MM.1S (cell line): ENCODE measurements around the gene TMEM221.

Experiments used
- DNase-seq: peaks from one replicate; pipeline ENCODE4 v3.0.0-alpha.2; 2015
- H2AFZ ChIP-seq: fragments of 300-600 bp; sonication (generic); 2 replicates; pipeline ENCODE4 v1.6.0; 2016; ENCODE audit warnings: antibody characterized with exemption, low read length
- H3F3A ChIP-seq: fragments of 300-600 bp; sonication (generic); 2 replicates; pipeline ENCODE4 v1.6.1; 2016; ENCODE audit warnings: mild to moderate bottlenecking, antibody characterized with exemption, low read length, moderate library complexity, mixed read lengths; ENCODE audit not compliant: insufficient read depth
- H3K27ac ChIP-seq: fragments of 300-600 bp; sonication (generic); 2 replicates; pipeline ENCODE4 v1.5.1; 2016; ENCODE audit warnings: mild to moderate bottlenecking, low read length
- H3K27me3 ChIP-seq: fragments of 300-600 bp; sonication (generic); replicated peaks from 2 replicates; pipeline ENCODE4 v1.6.0; 2016; ENCODE audit warnings: low read length; ENCODE audit not compliant: insufficient read depth
- H3K36me3 ChIP-seq: fragments of 300-600 bp; sonication (generic); replicated peaks from 2 replicates; pipeline ENCODE4 v1.6.1; 2016; ENCODE audit warnings: mild to moderate bottlenecking, low read length, mixed read lengths; ENCODE audit not compliant: insufficient read depth
- H3K4me1 ChIP-seq: fragments of 300-600 bp; sonication (generic); 2 replicates; pipeline ENCODE4 v1.6.1; 2016; ENCODE audit warnings: low read length, mixed read lengths
- H3K4me2 ChIP-seq: fragments of 300-600 bp; sonication (generic); 2 replicates; pipeline ENCODE4 v1.6.0; 2016; ENCODE audit warnings: low read depth, low read length
- H3K4me3 ChIP-seq: fragments of 300-600 bp; sonication (generic); 2 replicates; pipeline ENCODE4 v1.5.1; 2016; ENCODE audit warnings: low read length, mixed read lengths
- H3K79me2 ChIP-seq: fragments of 300-600 bp; sonication (generic); 2 replicates; pipeline ENCODE4 v1.6.1; 2016; ENCODE audit warnings: mixed run types, low read length, mixed read lengths
- H3K9ac ChIP-seq: fragments of 300-600 bp; sonication (generic); 2 replicates; pipeline ENCODE4 v1.6.1; 2016; ENCODE audit warnings: low read length, mixed read lengths
- H3K9me2 ChIP-seq: fragments of 300-600 bp; sonication (generic); replicated peaks from 2 replicates; pipeline ENCODE4 v1.6.1; 2016; ENCODE audit warnings: mild to moderate bottlenecking, low read length, mixed read lengths; ENCODE audit not compliant: insufficient read depth
- H3K9me3 ChIP-seq: fragments of 300-600 bp; sonication (generic); replicated peaks from 2 replicates; pipeline ENCODE4 v1.6.1; 2016; ENCODE audit warnings: mild to moderate bottlenecking, low read length, mixed read lengths; ENCODE audit not compliant: insufficient read depth
- H4K20me1 ChIP-seq: fragments of 300-600 bp; sonication (generic); 2 replicates; pipeline ENCODE4 v1.6.1; 2016; ENCODE audit warnings: mild to moderate bottlenecking, low read length, moderate library complexity, mixed read lengths; ENCODE audit not compliant: insufficient read depth
- EZH2 ChIP-seq: fragments of 300-600 bp; sonication (generic); optimal IDR thresholded peaks from 2 replicates; pipeline ENCODE3; 2017; ENCODE audit warnings: low read depth, mild to moderate bottlenecking, antibody characterized with exemption, low read length, mixed read lengths
- EZH2phosphoT487 ChIP-seq: fragments of 300-600 bp; sonication (generic); IDR thresholded peaks from 2 replicates; pipeline ENCODE4 v1.6.1; 2018; ENCODE audit warnings: antibody characterized with exemption, low read length
- TF ChIP-seq, protein P1 (sequence below): fragments of 300-600 bp; sonication (generic); IDR thresholded peaks from 2 replicates; pipeline ENCODE4 v1.5.1; 2016; ENCODE audit warnings: antibody characterized with exemption, low read length, mixed read lengths

Gene TMEM221

DNA sequence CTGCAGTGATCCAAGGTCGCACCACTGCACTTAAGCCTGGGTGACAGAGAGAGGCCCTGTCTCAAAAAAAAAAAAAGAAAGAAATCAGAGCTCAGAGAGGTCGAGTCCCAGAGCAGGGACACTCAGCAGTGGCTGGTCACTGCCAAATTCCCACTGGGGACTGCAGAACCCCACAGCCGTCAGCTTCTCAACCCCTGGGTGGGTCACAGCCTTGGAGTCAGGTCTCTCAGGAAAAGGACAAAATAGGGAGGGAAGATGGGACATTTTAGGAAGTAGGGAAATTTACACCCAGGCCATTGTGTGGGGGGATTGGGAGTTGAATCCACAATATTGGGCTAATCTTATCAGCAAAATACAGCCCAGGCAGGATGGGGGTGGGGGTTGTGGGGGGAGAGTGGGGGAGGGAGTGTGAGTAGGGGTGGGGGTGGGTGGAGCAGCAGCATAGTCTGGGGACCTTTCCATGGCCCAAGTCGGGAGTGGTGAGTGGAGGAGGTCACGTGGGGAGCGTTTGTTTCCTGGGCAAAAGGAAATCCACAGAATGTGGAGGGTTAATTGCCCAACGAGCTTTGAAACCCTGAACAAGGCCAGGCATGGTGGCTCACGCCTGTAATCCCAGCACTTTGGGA lies 49.5 kb downstream of the TMEM221 start:
- Histone ChIP-seq H3K9me3 (no peaks in the 10 kb centered on the region), H3F3A (peaks cover 4% of the 10 kb centered on the region; the same call in 1 of the 2 replicates), H4K20me1 (no peaks in the 10 kb centered on the region), H2AFZ (no peak overlapping the region), H3K9ac (no peak overlapping the region), H3K36me3 (peaks cover 3% of the 10 kb centered on the region; the same call in 1 of the 2 replicates), H3K4me3 (no peak overlapping the region), H3K9me2 (no peaks in the 10 kb centered on the region), H3K27ac (no peak overlapping the region), H3K79me2 (peaks cover 16% of the 10 kb centered on the region), H3K27me3 (no peaks in the 10 kb centered on the region), H3K4me1 (no peaks in the 10 kb centered on the region), H3K4me2 (no peak overlapping the region)
- no peak for DNase-seq
- TF ChIP-seq, protein P1, sequence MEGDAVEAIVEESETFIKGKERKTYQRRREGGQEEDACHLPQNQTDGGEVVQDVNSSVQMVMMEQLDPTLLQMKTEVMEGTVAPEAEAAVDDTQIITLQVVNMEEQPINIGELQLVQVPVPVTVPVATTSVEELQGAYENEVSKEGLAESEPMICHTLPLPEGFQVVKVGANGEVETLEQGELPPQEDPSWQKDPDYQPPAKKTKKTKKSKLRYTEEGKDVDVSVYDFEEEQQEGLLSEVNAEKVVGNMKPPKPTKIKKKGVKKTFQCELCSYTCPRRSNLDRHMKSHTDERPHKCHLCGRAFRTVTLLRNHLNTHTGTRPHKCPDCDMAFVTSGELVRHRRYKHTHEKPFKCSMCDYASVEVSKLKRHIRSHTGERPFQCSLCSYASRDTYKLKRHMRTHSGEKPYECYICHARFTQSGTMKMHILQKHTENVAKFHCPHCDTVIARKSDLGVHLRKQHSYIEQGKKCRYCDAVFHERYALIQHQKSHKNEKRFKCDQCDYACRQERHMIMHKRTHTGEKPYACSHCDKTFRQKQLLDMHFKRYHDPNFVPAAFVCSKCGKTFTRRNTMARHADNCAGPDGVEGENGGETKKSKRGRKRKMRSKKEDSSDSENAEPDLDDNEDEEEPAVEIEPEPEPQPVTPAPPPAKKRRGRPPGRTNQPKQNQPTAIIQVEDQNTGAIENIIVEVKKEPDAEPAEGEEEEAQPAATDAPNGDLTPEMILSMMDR: no peak
- no peak for TF ChIP-seq EZH2
- no peak for TF ChIP-seq EZH2phosphoT487

GRCh38 chr19:17394891-17395415 lies 53.5 kb downstream of the TMEM221 start:
- DNase-seq: no peak
- Histone ChIP-seq H3K27me3 (peaks cover 3% of the 10 kb centered on the region), H3F3A (peaks cover 24% of the 10 kb centered on the region), H3K4me2 (no peak overlapping the region), H4K20me1 (no peaks in the 10 kb centered on the region), H3K9ac (no peak overlapping the region), H3K9me3 (no peaks in the 10 kb centered on the region), H2AFZ (no peak overlapping the region), H3K36me3 (no peaks in the 10 kb centered on the region), H3K79me2 (no peaks in the 10 kb centered on the region), H3K27ac (no peak overlapping the region), H3K4me1 (peaks cover 7% of the 10 kb centered on the region; the same call in 1 of the 2 replicates), H3K4me3 (no peak overlapping the region), H3K9me2 (no peaks in the 10 kb centered on the region)
- no peak for TF ChIP-seq EZH2
- no peak for TF ChIP-seq EZH2phosphoT487
- TF ChIP-seq, protein P1: peak; percentile 36

DNA sequence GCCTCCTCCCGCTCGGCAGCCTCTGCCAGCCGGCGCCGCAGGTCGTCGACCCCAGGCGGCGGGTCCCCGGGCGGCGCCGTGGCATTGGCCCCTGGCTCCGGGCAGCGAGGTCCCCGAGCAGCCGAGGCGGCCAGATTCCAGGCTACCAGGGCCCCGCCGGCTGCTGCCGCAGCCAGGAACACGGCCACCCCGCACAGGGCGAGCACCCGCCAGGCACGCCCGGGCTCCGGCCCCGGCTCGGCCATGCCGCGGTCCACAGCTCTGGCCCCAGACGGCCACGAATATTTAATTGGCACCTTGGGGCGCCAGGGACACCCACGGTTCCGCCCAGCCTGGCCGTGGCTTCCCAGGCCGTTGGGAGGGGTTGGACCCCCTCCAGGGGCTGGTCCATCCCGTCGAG lies 54.6 kb downstream of the TMEM221 start, which contains the start of gene CCDC194:
Gene CCDC194, minus strand, starts transcription at position 283 of the 400 bp plus-strand sequence. Its CDS starts 38 bp downstream, at position 245.
- H3K4me1 ChIP-seq: peaks cover 7% of the 10 kb centered on the region; the same call in 1 of the 2 replicates
- no peaks in the 10 kb centered on the region for H3K9me2 ChIP-seq
- H3K27me3 ChIP-seq: peaks cover 13% of the 10 kb centered on the region
- H3K9ac ChIP-seq: no peak within 1 kb of the TSS
- TF ChIP-seq, protein P1: no peak
- TF ChIP-seq EZH2phosphoT487 (no peak), EZH2 (no peak)
- H3K36me3 ChIP-seq: no peaks in the 10 kb centered on the region
- H3K4me2 ChIP-seq: no peak within 1 kb of the TSS
- no peak within 1 kb of the TSS for H3K27ac ChIP-seq
- H3K4me3 ChIP-seq: no peak within 1 kb of the TSS
- no peak within 1 kb of the TSS for H2AFZ ChIP-seq
- peaks cover 28% of the 10 kb centered on the region for H3F3A ChIP-seq
- no peaks in the 10 kb centered on the region for H3K79me2 ChIP-seq
- DNase-seq: no peak
- H4K20me1 ChIP-seq: no peaks in the 10 kb centered on the region
- no peaks in the 10 kb centered on the region for H3K9me3 ChIP-seq
